ENCODE results near the gene RS1.

RS1 gene

DNA sequence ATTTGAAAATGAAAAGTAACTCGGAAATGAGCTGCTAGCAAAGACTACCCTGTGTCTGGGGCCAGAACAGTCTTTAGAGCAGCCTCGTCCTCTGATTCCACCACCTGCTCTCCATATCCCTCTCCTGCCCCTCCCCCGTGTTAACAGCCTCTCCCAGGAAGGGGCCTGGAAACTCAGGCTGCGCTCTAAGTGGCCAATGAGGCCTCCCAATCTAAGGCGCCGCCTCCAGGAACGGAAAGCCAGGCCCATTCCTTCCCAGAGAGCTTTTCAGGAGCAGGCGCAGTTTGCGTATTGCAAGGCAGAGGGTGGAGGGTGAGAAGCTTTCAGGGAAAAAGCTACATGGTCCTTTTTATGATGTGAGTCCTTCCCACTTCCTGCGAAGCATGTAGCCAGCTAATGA, 31.2 kb downstream of the RS1 start:
- Histone ChIP-seq H3K4me1 (ENCODE audit: insufficient read depth, low read length, severe bottlenecking) (no peaks in the 10 kb centered on the region), H4K20me1 (ENCODE audit: insufficient read depth, low read length) (no peaks in the 10 kb centered on the region), H3K27me3 (ENCODE audit: insufficient read depth, low read length) (no peaks in the 10 kb centered on the region), H3K36me3 (ENCODE audit: insufficient read depth, low read length) (no peaks in the 10 kb centered on the region), H3K9ac (ENCODE audit: low read length) (no peak overlapping the region), H3K4me2 (ENCODE audit: low read length) (no peak overlapping the region), H3K9me3 (ENCODE audit: low read length) (no peaks in the 10 kb centered on the region), H3K9me2 (ENCODE audit: low read depth, low read length) (no peaks in the 10 kb centered on the region), H3K79me2 (ENCODE audit: insufficient read depth, low read length) (no peaks in the 10 kb centered on the region), H3F3A (ENCODE audit: insufficient read depth, low read length) (no peaks in the 10 kb centered on the region), H3K4me3 (ENCODE audit: low read depth, low read length, poor library complexity, severe bottlenecking) (no peak overlapping the region), H3K27ac (ENCODE audit: low read depth, low read length, poor library complexity, severe bottlenecking) (no peak overlapping the region), H2AFZ (ENCODE audit: low read length) (no peak overlapping the region)
- TF ChIP-seq CTCF (IDR thresholded peaks at IDR 0.05; ENCODE audit: low read length) (no peak), EZH2 (IDR thresholded peaks at IDR 0.05; ENCODE audit: borderline replicate concordance, low read length) (no peak)

GRCh38 chrX:18639280-18639679, 32.6 kb downstream of the RS1 start:
- no peaks in the 10 kb centered on the region for H3F3A ChIP-seq (ENCODE audit: insufficient read depth, low read length)
- H3K9ac ChIP-seq (ENCODE audit: low read length), result no peak overlapping the region
- H3K36me3 ChIP-seq (ENCODE audit: insufficient read depth, low read length), result no peaks in the 10 kb centered on the region
- TF ChIP-seq CTCF (IDR thresholded peaks at IDR 0.05; ENCODE audit: low read length) (no peak), EZH2 (IDR thresholded peaks at IDR 0.05; ENCODE audit: borderline replicate concordance, low read length) (no peak)
- no peak overlapping the region for H3K4me3 ChIP-seq (ENCODE audit: low read depth, low read length, poor library complexity, severe bottlenecking)
- H2AFZ ChIP-seq (ENCODE audit: low read length), result no peak overlapping the region
- H3K27ac ChIP-seq (ENCODE audit: low read depth, low read length, poor library complexity, severe bottlenecking), result no peak overlapping the region
- H3K27me3 ChIP-seq (ENCODE audit: insufficient read depth, low read length), result no peaks in the 10 kb centered on the region
- no peaks in the 10 kb centered on the region for H4K20me1 ChIP-seq (ENCODE audit: insufficient read depth, low read length)
- H3K4me2 ChIP-seq (ENCODE audit: low read length), result no peak overlapping the region
- no peaks in the 10 kb centered on the region for H3K4me1 ChIP-seq (ENCODE audit: insufficient read depth, low read length, severe bottlenecking)
- H3K9me3 ChIP-seq (ENCODE audit: low read length), result no peaks in the 10 kb centered on the region
- no peaks in the 10 kb centered on the region for H3K9me2 ChIP-seq (ENCODE audit: low read depth, low read length)
- H3K79me2 ChIP-seq (ENCODE audit: insufficient read depth, low read length), result no peaks in the 10 kb centered on the region

GRCh38 chrX:18638398-18638797, 33.5 kb downstream of the RS1 start:
- Histone ChIP-seq H3K27ac (ENCODE audit: low read depth, low read length, poor library complexity, severe bottlenecking) (no peak overlapping the region), H3K9me3 (ENCODE audit: low read length) (no peaks in the 10 kb centered on the region), H3K4me3 (ENCODE audit: low read depth, low read length, poor library complexity, severe bottlenecking) (no peak overlapping the region), H3K27me3 (ENCODE audit: insufficient read depth, low read length) (no peaks in the 10 kb centered on the region), H3F3A (ENCODE audit: insufficient read depth, low read length) (no peaks in the 10 kb centered on the region), H4K20me1 (ENCODE audit: insufficient read depth, low read length) (no peaks in the 10 kb centered on the region), H2AFZ (ENCODE audit: low read length) (no peak overlapping the region), H3K79me2 (ENCODE audit: insufficient read depth, low read length) (no peaks in the 10 kb centered on the region), H3K9ac (ENCODE audit: low read length) (no peak overlapping the region), H3K9me2 (ENCODE audit: low read depth, low read length) (no peaks in the 10 kb centered on the region), H3K36me3 (ENCODE audit: insufficient read depth, low read length) (no peaks in the 10 kb centered on the region), H3K4me2 (ENCODE audit: low read length) (no peak overlapping the region), H3K4me1 (ENCODE audit: insufficient read depth, low read length, severe bottlenecking) (no peaks in the 10 kb centered on the region)
- TF ChIP-seq EZH2 (IDR thresholded peaks at IDR 0.05; ENCODE audit: borderline replicate concordance, low read length) (no peak), CTCF (IDR thresholded peaks at IDR 0.05; ENCODE audit: low read length) (no peak)

Measured in OCI-LY1 (cell line).